OCI-M2 (cell line): ENCODE measurements around the gene STK38.

Experiments used
- DNase-seq: peaks from one replicate; lab custom pipeline; 2025; ENCODE audit not compliant: unreplicated experiment; lab: John Stamatoyannopoulos, UW

The STK38 gene

GRCh38 chr6:36566418-36566905 is 19.2 kb upstream of the STK38 start:
- DNase-seq, result no peak

DNA sequence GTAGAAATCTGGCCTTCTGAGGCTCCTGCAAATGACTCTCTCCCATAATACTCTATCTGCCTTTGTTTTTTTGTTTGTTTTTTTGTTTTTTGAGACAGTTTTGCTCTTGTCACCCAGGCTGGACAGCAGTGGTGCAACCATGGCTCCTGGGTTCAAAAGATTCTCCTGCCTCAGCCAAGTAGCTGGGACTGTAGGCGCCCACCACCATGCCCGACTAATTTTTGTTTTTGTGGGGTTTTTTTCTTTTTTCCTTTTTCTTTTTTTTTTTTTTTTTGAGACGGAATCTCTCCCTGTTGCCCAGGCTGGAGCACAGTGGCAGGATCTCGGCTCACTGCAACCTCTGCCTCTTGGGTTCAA is 16.6 kb upstream of the STK38 start:
- DNase-seq, result no peak

- DNase-seq, result no peak
Observed at GRCh38 chr6:36563237-36563927, 16.1 kb upstream of the STK38 start.

DNA sequence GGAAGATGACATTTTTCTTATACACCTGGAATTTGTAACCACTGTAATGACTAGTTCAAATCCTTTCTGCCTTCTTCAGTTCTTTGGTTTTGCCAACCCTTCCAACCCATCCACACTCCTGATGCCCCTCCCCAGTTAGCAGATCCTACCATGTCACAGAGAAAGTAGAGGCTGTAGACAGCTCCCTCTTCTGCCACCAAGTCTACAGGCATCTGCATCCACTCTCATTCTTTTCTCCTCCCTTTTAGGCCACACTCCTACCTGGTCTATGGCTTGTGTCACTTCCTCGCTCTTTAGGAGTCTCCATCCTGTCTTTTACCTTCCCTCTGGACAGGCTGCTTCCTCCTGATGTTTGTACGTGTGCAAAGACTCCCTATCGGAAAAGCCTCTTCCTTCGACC is 13.5 kb upstream of the STK38 start:
- no peak for DNase-seq

GRCh38 chr6:36559011-36559793 is 11.9 kb upstream of the STK38 start:
- DNase-seq, result no peak

DNA sequence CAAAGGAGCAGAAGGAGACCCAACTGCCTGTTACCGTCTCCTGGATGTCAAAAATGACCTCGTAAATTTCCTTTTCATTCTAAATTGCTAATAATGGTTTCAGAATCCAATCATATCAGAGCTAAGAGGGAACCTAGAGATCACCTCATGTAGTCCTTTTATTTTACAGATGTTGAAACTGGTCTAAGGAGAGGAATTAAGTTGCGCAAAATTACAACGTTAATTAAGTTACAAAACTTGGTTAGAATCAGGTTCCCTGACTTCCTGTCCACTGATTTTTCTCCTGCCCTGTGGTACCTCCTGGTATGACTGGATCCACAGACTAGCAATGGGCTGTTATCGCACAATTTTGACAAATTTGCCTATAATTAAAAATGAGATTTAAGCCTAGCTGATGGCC is 9.0 kb upstream of the STK38 start:
- DNase-seq, result no peak

- no peak for DNase-seq
Observed at GRCh38 chr6:36555750-36556252, 8.5 kb upstream of the STK38 start.

GRCh38 chr6:36550473-36551000 is 3.3 kb upstream of the STK38 start:
- DNase-seq, result no peak

DNA sequence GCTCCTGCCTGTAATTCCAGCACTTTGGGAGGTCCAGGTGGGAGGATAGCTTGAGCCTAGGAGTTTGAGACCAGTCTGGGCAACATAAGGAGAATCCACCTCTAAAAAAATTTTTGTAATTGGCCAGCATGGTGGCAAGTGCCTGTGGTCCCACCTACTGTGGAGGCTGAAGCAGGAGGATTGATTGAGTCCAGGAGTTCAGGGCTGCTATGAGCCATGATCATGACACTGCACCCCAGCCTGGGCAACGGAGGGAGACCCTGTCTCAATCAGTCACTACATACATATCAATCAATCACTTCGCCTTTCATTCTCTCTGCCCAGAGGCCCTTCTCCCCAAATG is 1.1 kb upstream of the STK38 start:
- no peak for DNase-seq

GRCh38 chr6:36547646-36548400 is 544 bp upstream of the STK38 start:
- no peak for DNase-seq

- no peak for DNase-seq
Observed at GRCh38 chr6:36546308-36546919, 865 bp downstream of the STK38 start.

DNA sequence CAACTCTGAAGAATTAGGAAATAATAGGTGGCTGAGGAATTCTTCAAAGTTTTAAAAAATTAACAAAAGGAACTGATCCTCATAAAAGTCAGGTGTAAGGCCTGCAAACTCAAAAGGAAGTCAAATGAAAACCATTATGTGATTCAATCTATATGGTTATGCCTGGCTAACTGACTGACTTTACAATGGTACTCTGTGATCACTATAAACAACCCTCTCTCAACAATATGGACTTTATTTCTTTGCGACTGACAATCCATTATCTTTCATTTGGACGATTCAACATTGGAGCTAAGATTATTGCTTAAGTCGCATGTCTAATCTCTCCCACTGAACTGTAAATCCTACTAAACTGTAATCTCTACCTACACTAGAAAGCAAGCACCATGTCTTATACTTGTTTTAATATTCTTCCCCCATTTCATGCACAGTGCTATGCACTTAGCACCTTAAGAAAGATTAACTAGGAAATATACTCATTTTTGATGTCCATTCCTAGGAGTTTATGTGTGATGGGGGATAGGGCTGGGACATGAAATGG is 1.4 kb downstream of the STK38 start:
- DNase-seq, result no peak

- DNase-seq, result no peak
Observed at GRCh38 chr6:36544228-36544627, 3.1 kb downstream of the STK38 start.

DNA sequence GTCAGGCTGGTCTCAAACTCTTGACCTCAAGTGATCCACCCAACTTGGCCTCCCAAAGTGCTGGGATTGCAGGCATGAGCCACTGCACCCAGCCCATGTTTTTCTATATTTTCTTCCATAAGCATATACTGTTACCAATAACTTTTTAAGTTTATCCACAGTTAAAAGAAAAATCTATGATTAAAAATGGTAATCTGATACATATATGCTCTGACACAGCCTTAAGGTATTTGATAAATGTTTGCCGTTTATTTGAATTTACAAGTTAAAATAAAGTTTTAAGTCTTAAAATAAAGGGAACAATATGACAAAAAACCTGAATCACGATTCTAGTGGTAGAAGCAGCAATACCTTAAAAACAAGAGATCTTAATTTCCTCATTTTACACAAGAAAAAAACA is 5.2 kb downstream of the STK38 start:
- DNase-seq, result no peak

DNA sequence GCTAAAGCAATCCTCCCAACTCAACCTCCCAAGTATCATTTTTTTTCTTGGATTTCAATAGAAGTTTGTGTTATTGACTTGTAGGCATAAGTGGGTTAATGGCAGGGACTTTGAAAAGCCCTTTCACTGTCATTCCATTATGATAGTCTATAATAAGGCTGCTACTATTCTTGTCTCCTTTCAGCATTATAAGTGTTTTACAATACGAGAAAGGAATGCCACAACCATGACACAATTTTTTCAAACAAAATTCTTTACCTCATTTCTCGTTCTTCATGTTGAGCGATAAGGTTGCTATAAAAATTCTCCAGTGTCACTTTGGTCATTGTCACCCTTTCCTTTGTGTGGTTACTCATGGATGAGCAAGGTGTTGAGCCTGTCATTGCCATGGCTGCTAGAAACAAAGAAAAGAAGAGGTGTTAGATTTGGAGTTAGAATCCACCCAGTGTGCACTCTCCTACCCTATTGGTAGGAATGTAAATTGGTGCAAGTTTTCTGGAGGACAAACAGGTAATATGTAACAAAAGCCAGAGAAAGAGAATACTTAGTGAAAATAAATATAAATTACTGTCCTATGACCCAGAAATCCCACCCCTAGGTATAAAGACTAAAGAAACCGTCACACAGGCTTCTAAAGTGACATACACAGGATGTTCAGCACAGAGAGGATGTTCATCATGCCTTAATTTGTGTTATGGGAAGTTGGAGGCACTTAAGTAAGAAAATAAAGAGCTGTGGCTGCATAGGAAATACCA is 7.3 kb downstream of the STK38 start:
- no peak for DNase-seq

DNA sequence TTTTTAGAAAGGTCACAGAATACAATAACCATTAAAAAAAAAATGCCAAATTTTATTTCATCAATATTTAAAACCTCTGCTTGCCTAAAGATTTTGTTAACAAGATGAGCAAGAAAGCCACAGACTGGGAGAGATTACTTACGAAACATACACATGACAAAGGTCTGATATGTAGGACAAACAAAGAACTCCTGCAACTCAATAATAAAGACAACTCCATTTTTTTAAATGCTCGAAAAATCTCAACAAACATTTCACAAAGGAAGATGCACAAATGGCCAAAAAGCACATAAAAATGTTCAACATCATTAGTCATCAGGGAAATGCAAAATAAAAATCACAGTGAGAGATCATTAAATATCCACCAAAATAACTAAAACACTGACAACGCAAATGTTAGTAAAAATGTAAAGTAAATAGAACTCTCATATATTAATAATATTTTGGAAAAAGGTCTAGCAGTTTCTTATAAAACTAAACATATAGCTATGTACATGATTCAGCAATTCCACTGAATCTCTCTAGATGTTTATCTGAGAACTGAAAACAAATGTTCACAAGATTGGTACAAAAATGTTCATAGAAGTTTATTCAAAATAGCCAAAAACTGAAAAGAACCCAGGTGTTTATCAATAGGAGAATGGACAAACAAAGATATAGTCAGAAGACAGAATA is 10.3 kb downstream of the STK38 start:
- no peak for DNase-seq

- no peak for DNase-seq
Observed at GRCh38 chr6:36533321-36533720, 14.0 kb downstream of the STK38 start.

DNA sequence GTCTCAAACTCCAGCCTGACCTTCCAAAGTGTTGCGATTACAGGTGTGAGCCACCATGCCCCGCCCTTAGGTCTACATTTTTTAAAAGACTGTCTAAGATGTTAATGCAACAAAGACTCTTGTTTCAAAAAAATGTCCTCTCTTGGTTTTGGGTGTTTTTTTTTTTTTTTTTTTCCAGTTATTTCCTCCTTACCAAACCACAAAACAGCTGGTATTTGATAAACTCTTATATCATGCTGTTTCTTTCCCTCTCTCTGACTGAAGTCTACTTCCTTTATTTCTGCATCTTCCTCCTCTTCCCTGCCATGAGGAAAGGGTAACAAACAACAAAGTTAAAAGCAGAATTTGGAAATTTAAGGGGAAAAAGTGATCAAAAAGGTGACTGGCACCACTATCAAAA is 21.2 kb downstream of the STK38 start:
- DNase-seq, result no peak

DNA sequence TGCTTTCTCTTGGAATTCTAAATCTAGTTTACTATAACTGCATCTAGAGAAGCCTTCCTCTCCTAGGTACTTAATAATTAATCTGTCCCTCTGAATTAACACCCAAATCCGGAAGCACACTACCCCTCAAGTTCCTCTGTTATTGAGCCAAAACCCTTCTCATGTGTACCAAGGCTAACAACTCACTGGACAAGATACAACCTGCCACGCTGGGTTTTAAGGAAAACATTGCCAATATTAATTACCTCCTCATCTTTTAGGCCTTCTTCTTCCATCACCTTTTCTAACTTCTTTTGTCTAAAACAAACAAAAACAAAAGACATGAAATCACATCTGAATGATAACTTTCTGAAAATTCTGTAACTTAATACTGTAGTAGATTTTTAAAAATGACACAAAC is 21.9 kb downstream of the STK38 start:
- DNase-seq, result no peak

GRCh38 chr6:36524871-36525270 is 22.4 kb downstream of the STK38 start:
- no peak for DNase-seq
